ENCODE measurements around the gene KRTAP10-6.
"Not testable (repeated sequence)": the region's sequence is repeated elsewhere in the genome, so short reads cannot be mapped to it uniquely, and the experiment has no call there.

Gene KRTAP10-6

GRCh38 chr21:44558695-44559094, 33.6 kb downstream of the KRTAP10-6 start, which contains the start of gene KRTAP10-3:
Gene KRTAP10-3, minus strand, starts transcription at chr21:44558795. Its CDS starts 80 bp downstream, at chr21:44558715.
- TF ChIP-seq ZFX (IDR thresholded peaks at IDR 0.05; ENCODE audit: borderline replicate concordance) = no peak
- TF ChIP-seq, protein P1, sequence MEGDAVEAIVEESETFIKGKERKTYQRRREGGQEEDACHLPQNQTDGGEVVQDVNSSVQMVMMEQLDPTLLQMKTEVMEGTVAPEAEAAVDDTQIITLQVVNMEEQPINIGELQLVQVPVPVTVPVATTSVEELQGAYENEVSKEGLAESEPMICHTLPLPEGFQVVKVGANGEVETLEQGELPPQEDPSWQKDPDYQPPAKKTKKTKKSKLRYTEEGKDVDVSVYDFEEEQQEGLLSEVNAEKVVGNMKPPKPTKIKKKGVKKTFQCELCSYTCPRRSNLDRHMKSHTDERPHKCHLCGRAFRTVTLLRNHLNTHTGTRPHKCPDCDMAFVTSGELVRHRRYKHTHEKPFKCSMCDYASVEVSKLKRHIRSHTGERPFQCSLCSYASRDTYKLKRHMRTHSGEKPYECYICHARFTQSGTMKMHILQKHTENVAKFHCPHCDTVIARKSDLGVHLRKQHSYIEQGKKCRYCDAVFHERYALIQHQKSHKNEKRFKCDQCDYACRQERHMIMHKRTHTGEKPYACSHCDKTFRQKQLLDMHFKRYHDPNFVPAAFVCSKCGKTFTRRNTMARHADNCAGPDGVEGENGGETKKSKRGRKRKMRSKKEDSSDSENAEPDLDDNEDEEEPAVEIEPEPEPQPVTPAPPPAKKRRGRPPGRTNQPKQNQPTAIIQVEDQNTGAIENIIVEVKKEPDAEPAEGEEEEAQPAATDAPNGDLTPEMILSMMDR (IDR thresholded peaks at IDR 0.05) = no peak
- H3K27ac ChIP-seq = no peak within 1 kb of the TSS

DNA sequence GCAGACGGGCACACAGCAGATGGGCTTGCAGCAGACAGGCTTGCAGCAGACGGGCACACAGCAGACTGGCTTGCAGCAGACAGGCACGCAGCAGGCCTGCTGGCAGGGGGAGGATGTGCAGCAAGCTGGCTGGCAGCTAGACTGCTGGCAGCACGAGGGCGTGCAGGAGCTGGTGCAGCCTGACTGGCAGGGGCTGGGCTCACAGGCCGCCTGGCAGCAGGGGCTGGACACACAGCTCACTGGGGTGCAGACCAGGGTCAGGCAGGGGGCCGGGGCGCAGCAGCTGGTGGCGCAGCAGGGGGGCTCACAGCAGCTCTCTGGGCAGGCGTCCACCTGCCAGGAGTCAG, 34.0 kb downstream of the KRTAP10-6 start:
- not testable (repeated sequence) for H3K27ac ChIP-seq

GRCh38 chr21:44557491-44558328, 34.6 kb downstream of the KRTAP10-6 start:
- TF ChIP-seq, protein P1 (IDR thresholded peaks at IDR 0.05) = no peak
- TF ChIP-seq ZFX (IDR thresholded peaks at IDR 0.05; ENCODE audit: borderline replicate concordance) = no peak
- no peak overlapping the region for H3K27ac ChIP-seq

GRCh38 chr21:44556879-44557278, 35.4 kb downstream of the KRTAP10-6 start:
- no peak overlapping the region for H3K27ac ChIP-seq
- no peak for TF ChIP-seq ZFX (IDR thresholded peaks at IDR 0.05; ENCODE audit: borderline replicate concordance)
- TF ChIP-seq, protein P1 (IDR thresholded peaks at IDR 0.05) = no peak

GRCh38 chr21:44555200-44555875, 37.0 kb downstream of the KRTAP10-6 start:
- no peak for TF ChIP-seq ZFX (IDR thresholded peaks at IDR 0.05; ENCODE audit: borderline replicate concordance)
- TF ChIP-seq, protein P1 (IDR thresholded peaks at IDR 0.05) = no peak
- no peak overlapping the region for H3K27ac ChIP-seq

DNA sequence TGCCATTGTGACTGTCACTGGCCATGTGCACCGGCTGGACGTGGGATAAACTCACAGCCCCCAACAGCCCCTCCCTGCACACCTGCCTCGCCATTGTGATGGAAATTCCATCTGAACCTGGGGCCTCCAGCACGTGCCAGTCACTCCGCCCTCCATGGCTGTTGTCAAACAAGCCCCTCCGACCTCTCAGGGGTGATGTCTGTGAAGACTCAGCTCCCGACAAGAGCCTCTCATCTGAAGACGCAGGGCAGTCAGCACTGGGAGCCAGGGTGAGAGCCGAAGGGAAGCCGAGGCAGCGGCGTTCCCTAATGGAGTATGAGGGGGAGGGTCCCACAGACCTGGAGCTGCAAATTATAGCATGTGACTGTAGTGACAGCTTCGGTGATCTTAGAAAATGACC, 39.6 kb downstream of the KRTAP10-6 start:
- H3K27ac ChIP-seq = no peak overlapping the region

GRCh38 chr21:44552136-44552535, 40.2 kb downstream of the KRTAP10-6 start:
- TF ChIP-seq, protein P1 (IDR thresholded peaks at IDR 0.05) = no peak
- TF ChIP-seq ZFX (IDR thresholded peaks at IDR 0.05; ENCODE audit: borderline replicate concordance) = no peak
- no peak overlapping the region for H3K27ac ChIP-seq

More for the DNA sequence above, 39.6 kb downstream of the KRTAP10-6 start:
- TF ChIP-seq, protein P1 (IDR thresholded peaks at IDR 0.05) = no peak
- TF ChIP-seq ZFX (IDR thresholded peaks at IDR 0.05; ENCODE audit: borderline replicate concordance) = no peak

Measured in 22Rv1 (cell line).